ACC112 (cell line): ENCODE data around the gene DLEC1.
"Not testable (repeated sequence)": the region's sequence is repeated elsewhere in the genome, so short reads cannot be mapped to it uniquely, and the experiment has no call there.

Source experiments
- H2AFZ ChIP-seq: fragments of 200-600 bp; sonication (generic); one replicate; pipeline ENCODE4 v1.6.0; 2017; ENCODE audit warnings: antibody characterized with exemption, low read length; ENCODE audit not compliant: unreplicated experiment
- H3K27ac ChIP-seq: fragments of 200-600 bp; sonication (generic); 2 replicates; pipeline ENCODE4 v1.5.1; 2014; ENCODE audit warnings: low read depth, mild to moderate bottlenecking, antibody characterized with exemption, low read length, moderate library complexity
- H3K27me3 ChIP-seq: fragments of 200-600 bp; sonication (generic); 2 replicates; pipeline ENCODE4 v1.6.1; 2014; ENCODE audit warnings: mild to moderate bottlenecking, antibody characterized with exemption, low read length, moderate library complexity, mixed read lengths; ENCODE audit not compliant: insufficient read depth
- H3K36me3 ChIP-seq: fragments of 200-600 bp; sonication (generic); 2 replicates; pipeline ENCODE4 v1.6.1; 2016; ENCODE audit warnings: mild to moderate bottlenecking, antibody characterized with exemption, low read length, moderate library complexity, mixed read lengths; ENCODE audit not compliant: insufficient read depth
- H3K4me1 ChIP-seq: fragments of 200-600 bp; sonication (generic); one replicate; pipeline ENCODE4 v1.6.1; 2016; ENCODE audit warnings: low read length, mixed read lengths; ENCODE audit not compliant: insufficient read depth, unreplicated experiment, control insufficient read depth
- H3K4me3 ChIP-seq: fragments of 200-600 bp; sonication (generic); 2 replicates; pipeline ENCODE4 v1.5.1; 2014; ENCODE audit warnings: mild to moderate bottlenecking, low read depth, low read length
- H3K79me2 ChIP-seq: fragments of 200-600 bp; sonication (generic); one replicate; pipeline ENCODE4 v1.6.0; 2016; ENCODE audit warnings: low read length; ENCODE audit not compliant: control insufficient read depth, unreplicated experiment, insufficient read depth

The DLEC1 gene

GRCh38 chr3:38067508-38068233 is 28.7 kb downstream of the DLEC1 start:
- H3K27me3 ChIP-seq = peaks cover 43% of the 10 kb centered on the region
- no peaks in the 10 kb centered on the region for H3K36me3 ChIP-seq
- no peak overlapping the region for H3K4me3 ChIP-seq
- H3K4me1 ChIP-seq = no peaks in the 10 kb centered on the region
- no peak overlapping the region for H3K27ac ChIP-seq
- no peaks in the 10 kb centered on the region for H3K79me2 ChIP-seq
- no peak overlapping the region for H2AFZ ChIP-seq

- no peak overlapping the region for H3K4me3 ChIP-seq
- no peak overlapping the region for H2AFZ ChIP-seq
- H3K36me3 ChIP-seq = no peaks in the 10 kb centered on the region
- peaks cover 37% of the 10 kb centered on the region for H3K27me3 ChIP-seq
- H3K79me2 ChIP-seq = no peaks in the 10 kb centered on the region
- H3K4me1 ChIP-seq = no peaks in the 10 kb centered on the region
- H3K27ac ChIP-seq = no peak overlapping the region
Observed at GRCh38 chr3:38070013-38070412, 31.0 kb downstream of the DLEC1 start.

GRCh38 chr3:38077073-38077472 is 38.1 kb downstream of the DLEC1 start:
- not testable (repeated sequence) for H2AFZ ChIP-seq, H3K27me3 ChIP-seq, H3K27ac ChIP-seq, H3K4me1 ChIP-seq, H3K36me3 ChIP-seq, H3K4me3 ChIP-seq, H3K79me2 ChIP-seq

GRCh38 chr3:38082296-38082695 is 43.3 kb downstream of the DLEC1 start:
- not testable (repeated sequence) for H3K79me2 ChIP-seq, H3K36me3 ChIP-seq, H3K4me3 ChIP-seq, H3K27me3 ChIP-seq, H3K4me1 ChIP-seq, H3K27ac ChIP-seq, H2AFZ ChIP-seq

DNA sequence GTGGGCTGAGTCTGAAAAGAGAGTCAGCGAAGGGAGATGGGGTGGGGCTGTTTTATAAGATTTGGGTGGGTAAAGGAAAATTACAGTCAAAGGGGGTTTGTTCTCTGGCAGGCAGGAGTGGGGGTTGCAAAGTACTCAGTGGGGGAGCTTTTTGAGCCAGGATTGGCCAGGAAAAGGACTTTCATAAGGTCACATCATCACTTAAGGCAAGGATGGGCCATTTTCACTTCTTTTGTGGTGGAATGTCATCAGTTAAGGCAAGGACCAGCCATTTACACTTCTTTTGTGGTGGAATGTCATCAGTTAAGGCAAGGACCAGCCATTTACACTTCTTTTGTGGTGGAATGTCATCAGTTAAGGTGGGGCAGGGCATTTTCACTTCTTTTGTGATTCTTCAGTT is 44.2 kb downstream of the DLEC1 start:
- H3K27me3 ChIP-seq, H3K4me1 ChIP-seq, H3K36me3 ChIP-seq, H2AFZ ChIP-seq, H3K27ac ChIP-seq, H3K4me3 ChIP-seq, H3K79me2 ChIP-seq: not testable (repeated sequence)

DNA sequence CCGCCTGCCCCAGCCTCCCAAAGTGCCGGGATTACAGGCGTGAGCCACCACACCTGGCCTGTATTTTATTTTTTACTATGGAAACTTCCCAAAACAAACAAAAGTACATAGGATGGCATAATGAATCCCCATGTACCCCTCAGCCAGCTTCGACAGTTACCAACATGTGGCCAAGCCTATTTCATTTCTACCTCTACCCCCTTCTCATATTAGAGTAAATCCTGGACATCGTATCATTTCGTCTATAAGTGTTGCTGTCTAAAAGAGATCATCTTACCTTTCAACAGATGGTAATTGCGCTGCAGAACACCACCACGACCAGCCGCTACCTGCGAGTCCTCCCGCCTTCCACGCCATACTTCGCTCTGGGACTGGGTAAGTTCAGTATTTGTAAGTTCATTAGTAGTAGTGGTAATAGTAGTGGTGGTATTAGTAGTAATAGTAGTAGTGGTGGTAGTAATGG is 44.9 kb downstream of the DLEC1 start:
- H3K36me3 ChIP-seq = no peaks in the 10 kb centered on the region
- H3K27me3 ChIP-seq = peaks cover 8% of the 10 kb centered on the region; the same call in 1 of the 2 replicates
- no peak overlapping the region for H2AFZ ChIP-seq
- H3K27ac ChIP-seq = no peak overlapping the region
- no peak overlapping the region for H3K4me3 ChIP-seq
- H3K79me2 ChIP-seq = no peaks in the 10 kb centered on the region
- no peaks in the 10 kb centered on the region for H3K4me1 ChIP-seq

GRCh38 chr3:38084334-38085310 is 45.6 kb downstream of the DLEC1 start:
- Histone ChIP-seq H3K36me3 (no peaks in the 10 kb centered on the region), H3K27ac (no peak overlapping the region), H2AFZ (no peak overlapping the region), H3K4me3 (no peak overlapping the region), H3K79me2 (no peaks in the 10 kb centered on the region), H3K27me3 (peaks cover 8% of the 10 kb centered on the region; the same call in 1 of the 2 replicates), H3K4me1 (no peaks in the 10 kb centered on the region)

DNA sequence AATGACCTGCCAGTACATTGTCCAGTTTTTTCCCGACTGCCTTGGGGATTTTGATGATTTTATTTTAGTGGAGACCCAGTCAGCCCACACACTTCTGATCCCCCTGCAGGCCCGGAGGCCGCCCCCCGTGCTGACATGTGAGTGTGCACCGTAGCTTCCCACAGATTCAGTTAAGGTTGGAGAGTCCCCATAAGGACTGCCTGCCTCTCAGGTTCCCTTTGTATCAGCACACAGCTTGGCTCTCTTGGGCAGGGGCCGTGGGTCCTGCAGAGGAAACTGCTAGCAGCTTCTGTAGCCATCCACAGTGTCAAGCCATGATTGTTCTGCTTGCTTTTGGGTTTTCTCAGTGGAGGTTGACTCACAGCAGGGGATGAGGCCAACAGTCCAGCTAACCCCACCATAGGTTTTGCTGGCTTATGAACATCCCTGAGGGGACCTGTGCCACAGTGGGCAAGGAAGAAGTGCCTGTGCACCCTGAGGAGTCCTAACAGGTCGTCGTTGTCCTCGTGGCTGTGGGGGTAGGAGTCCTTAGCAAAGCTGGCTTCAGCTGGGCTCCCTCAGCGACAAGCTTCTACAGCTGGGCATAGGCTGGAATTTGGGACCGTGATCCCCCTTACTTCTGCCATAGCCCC is 46.4 kb downstream of the DLEC1 start:
- no peak overlapping the region for H2AFZ ChIP-seq
- H3K27me3 ChIP-seq = peaks cover 12% of the 10 kb centered on the region; the same call in 1 of the 2 replicates
- H3K27ac ChIP-seq = no peak overlapping the region
- H3K36me3 ChIP-seq = no peaks in the 10 kb centered on the region
- H3K4me3 ChIP-seq = no peak overlapping the region
- H3K4me1 ChIP-seq = no peaks in the 10 kb centered on the region
- no peaks in the 10 kb centered on the region for H3K79me2 ChIP-seq

DNA sequence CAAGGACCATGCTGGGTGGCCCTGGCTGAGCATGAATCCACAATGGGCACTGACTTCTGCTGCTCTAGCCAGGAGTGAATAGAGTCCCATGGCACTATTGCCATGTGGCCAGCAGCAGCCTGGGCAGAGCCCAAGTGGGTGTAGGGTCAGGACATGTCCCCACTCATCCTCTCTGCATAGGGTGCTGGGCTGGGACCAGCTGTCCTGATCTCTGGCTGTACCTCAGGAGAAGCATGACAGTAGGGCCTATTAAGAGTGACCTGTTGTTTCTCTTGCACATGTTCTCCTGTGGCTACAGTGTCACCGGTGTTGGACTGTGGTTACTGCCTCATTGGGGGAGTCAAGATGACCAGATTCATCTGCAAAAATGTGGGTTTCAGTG is 46.9 kb downstream of the DLEC1 start:
- Histone ChIP-seq H3K4me1 (no peaks in the 10 kb centered on the region), H3K4me3 (no peak overlapping the region), H3K36me3 (no peaks in the 10 kb centered on the region), H2AFZ (no peak overlapping the region), H3K27ac (no peak overlapping the region), H3K79me2 (no peaks in the 10 kb centered on the region), H3K27me3 (peaks cover 14% of the 10 kb centered on the region; the same call in 1 of the 2 replicates)

DNA sequence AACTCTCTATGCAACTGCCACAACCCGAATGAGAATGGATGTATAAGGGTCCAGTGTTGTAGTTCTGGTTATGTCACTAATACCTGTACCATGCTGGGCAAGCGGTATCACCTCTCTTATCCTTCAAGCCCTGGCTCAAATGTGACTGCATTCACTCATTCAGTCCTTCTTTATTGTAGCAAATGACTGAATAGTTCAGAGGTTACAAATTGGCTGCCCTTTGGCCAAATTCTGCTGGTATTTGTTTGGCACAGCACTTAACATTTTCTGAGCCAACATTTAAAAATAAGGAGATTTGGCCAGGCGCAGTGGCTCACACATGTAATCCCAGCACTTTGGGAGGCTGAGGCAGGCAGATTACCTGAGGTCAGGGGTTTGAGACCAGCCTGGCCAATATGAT is 47.5 kb downstream of the DLEC1 start:
- Histone ChIP-seq H3K27me3 (peaks cover 20% of the 10 kb centered on the region), H3K4me1 (no peaks in the 10 kb centered on the region), H3K79me2 (no peaks in the 10 kb centered on the region), H3K4me3 (no peak overlapping the region), H3K36me3 (no peaks in the 10 kb centered on the region), H3K27ac (no peak overlapping the region), H2AFZ (no peak overlapping the region)
